ENCODE results near the gene STK33. TPM values are rescaled to one million over a fixed set of nuclear protein-coding genes. Genes with fewer than 3 reads are reported as not detected.

STK33 gene
- total and polyA plus RNA-seq, 12 donors = 6.8 to 36.0 (median 17.2) TPM

DNA sequence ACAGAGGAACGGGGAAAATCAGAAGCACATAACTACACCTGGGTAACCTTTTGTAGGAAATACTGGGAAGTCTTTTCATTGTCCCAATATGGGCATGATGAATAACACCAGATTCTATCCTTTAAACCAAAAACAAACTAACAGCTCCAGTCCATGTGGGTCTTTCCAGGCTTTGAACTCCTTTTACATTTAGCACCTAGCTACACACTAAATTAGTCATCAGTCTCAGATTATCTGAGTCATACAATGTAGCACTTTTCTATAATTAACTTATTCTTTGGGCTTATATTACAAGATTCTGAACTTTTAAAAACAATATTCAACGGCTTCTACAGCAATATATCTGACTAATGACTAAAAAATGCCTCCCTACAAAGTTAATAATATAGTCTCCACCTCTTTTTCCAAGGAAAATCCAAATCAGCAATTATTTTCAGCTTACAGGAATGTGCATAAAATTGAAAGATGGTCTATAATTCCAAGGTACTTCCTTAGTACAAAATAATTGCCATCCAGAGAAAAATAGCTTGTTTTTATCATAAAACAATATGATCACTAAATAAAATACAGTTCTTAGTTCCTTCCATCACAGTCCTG, 26.3 kb downstream of the STK33 start:
- no peak for DNase-seq
- Histone ChIP-seq H3K27ac (no peak overlapping the region), H3K36me3 (replicated peaks in 1 of 2) (no peaks in the 10 kb centered on the region), H3K9me3 (replicated peaks in 1 of 3) (no peaks in the 10 kb centered on the region), H3K27me3 (no peaks in the 10 kb centered on the region), H3K4me3 (no peak overlapping the region), H3K4me1 (replicated peaks in 1 of 2) (peaks cover 0 to 10% of the 10 kb centered on the region in 2 donors)
- intact Hi-C loops (cut with DNase I) = loop anchor here (2.0 to 10.0 kb wide), 4 partner anchors 183 to 345 kb away; no protein-coding TSS in a partner anchor
- WGBS, 4 donors = 61 to 71% (median 67%) methylated on average over 2 of the region's 2 CpGs
- TF ChIP-seq CTCF (IDR thresholded peaks at IDR 0.05) (no peak), POLR2A (IDR thresholded peaks at IDR 0.05) (no peak)

GRCh38 chr11:8566613-8567210, 27.3 kb downstream of the STK33 start:
- H3K36me3 ChIP-seq (replicated peaks in 1 of 2) = no peaks in the 10 kb centered on the region
- no peak for TF ChIP-seq POLR2A (IDR thresholded peaks at IDR 0.05)
- TF ChIP-seq CTCF (IDR thresholded peaks at IDR 0.05) = peak; percentile 53 to 82 (median 72)
- H3K27me3 ChIP-seq = no peaks in the 10 kb centered on the region
- H3K9me3 ChIP-seq (replicated peaks in 1 of 3) = no peaks in the 10 kb centered on the region
- H3K27ac ChIP-seq = no peak overlapping the region
- no peak for DNase-seq
- peaks cover 0 to 10% of the 10 kb centered on the region in 2 donors for H3K4me1 ChIP-seq (replicated peaks in 1 of 2)
- intact Hi-C loops (cut with DNase I) = loop anchor here (2.0 to 10.0 kb wide), 4 partner anchors 182 to 344 kb away; no protein-coding TSS in a partner anchor
- no peak overlapping the region for H3K4me3 ChIP-seq
- WGBS, 4 donors = 21 to 36% (median 34%) methylated on average over 5 of the region's 5 CpGs

DNA sequence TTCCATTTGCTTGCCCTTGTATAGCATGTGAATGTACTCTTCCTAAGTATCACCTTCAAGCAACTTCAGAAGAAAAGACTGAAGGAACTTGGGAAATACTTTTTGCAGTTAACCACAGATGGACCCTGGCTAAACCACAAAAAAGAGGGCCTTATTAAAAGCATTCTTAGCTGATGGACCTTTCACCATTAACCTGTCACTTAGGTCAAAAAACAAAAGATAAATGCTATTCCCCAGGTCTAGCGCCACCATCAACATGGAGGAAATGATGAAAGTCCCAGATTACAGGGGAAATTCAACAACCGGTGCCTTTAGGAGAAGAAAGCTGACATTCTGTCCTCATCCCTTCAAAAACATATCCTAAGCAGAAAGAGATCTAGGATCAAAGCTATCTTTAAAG, 29.5 kb downstream of the STK33 start:
- H3K4me1 ChIP-seq (replicated peaks in 1 of 2) = peaks cover 0 to 10% of the 10 kb centered on the region in 2 donors
- intact Hi-C loops (cut with DNase I) = loop anchor here (10.0 kb wide), 2 partner anchors 180 to 230 kb away; no protein-coding TSS in a partner anchor
- no peak overlapping the region for H3K4me3 ChIP-seq
- no peak for DNase-seq
- H3K36me3 ChIP-seq (replicated peaks in 1 of 2) = no peaks in the 10 kb centered on the region
- H3K9me3 ChIP-seq (replicated peaks in 1 of 3) = no peaks in the 10 kb centered on the region
- no peak for TF ChIP-seq POLR2A (IDR thresholded peaks at IDR 0.05)
- no peak for TF ChIP-seq CTCF (IDR thresholded peaks at IDR 0.05)
- 65 to 79% (median 69%) methylated on average over 2 of the region's 2 CpGs for WGBS, 4 donors
- no peak overlapping the region for H3K27ac ChIP-seq
- H3K27me3 ChIP-seq = no peaks in the 10 kb centered on the region

DNA sequence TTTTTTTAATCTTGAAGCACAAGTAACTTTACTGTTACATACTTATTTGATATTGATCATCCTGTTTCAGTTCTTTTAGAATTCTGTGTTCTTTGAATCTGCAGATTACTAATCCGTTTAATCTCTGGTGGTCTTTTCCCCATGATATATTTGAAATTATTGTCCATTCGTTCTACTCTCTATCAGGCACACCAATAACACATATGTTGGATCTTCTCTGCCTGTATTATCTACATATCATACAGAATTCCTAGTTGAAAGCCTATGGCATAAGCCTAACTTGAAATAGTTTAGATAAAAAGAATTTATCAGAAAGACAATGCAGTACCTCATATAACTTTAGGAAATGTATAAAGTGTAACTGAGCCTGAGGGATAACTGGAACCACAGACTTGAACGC, 32.6 kb downstream of the STK33 start:
- no peak for DNase-seq
- Histone ChIP-seq H3K36me3 (replicated peaks in 1 of 2) (no peaks in the 10 kb centered on the region), H3K4me3 (no peak overlapping the region), H3K27me3 (no peaks in the 10 kb centered on the region), H3K9me3 (replicated peaks in 1 of 3) (no peaks in the 10 kb centered on the region), H3K4me1 (replicated peaks in 1 of 2) (peaks cover 0 to 4% of the 10 kb centered on the region in 2 donors), H3K27ac (no peak overlapping the region)
- WGBS, 4 donors = 80 to 92% (median 88%) methylated on average over 3 of the region's 3 CpGs
- TF ChIP-seq POLR2A (IDR thresholded peaks at IDR 0.05) (no peak), CTCF (IDR thresholded peaks at IDR 0.05) (no peak)
- intact Hi-C loops (cut with DNase I) = loop anchor here (10.0 kb wide), 2 partner anchors 177 to 227 kb away; no protein-coding TSS in a partner anchor

All from adrenal gland (tissue), 12 donors.